K562 (cell line): ENCODE results near the gene PPIAL4G. TPM values are rescaled to one million over a fixed set of nuclear protein-coding genes. Genes with fewer than 3 reads are reported as not detected.
"Not testable (repeated sequence)": the region's sequence is repeated elsewhere in the genome, so short reads cannot be mapped to it uniquely, and the experiment has no call there.

ENCODE experiments used
- BCOR ChIP-seq: fragments of 450-650 bp; IDR thresholded peaks from 2 replicates; pipeline ENCODE4 v1.6.1; 2016
- POLR2B ChIP-seq: fragments of 450-650 bp; IDR thresholded peaks from 2 replicates; pipeline ENCODE4 v1.6.1; 2018; ENCODE audit warnings: low read depth; ENCODE audit not compliant: partially characterized antibody
- POU5F1 ChIP-seq: fragments of 150-350 bp; IDR thresholded peaks from 2 replicates; pipeline ENCODE4 v1.6.1; 2014; ENCODE audit warnings: borderline replicate concordance, low read length, low read depth, mild to moderate bottlenecking; ENCODE audit not compliant: partially characterized antibody
- PREB ChIP-seq: sonication (generic); formaldehyde crosslinking; IDR thresholded peaks from 2 replicates; pipeline ENCODE4 v1.8.1; 2023; ENCODE audit warnings: mild to moderate bottlenecking, missing genetic modification reagents
- RAD21 ChIP-seq, 2 experiments: fragments of 250-450 bp in 1 of 2; fragments of 450-650 bp in 1 of 2; sonication (Bioruptor Pico) in 1 of 2; formaldehyde crosslinking in 1 of 2; IDR thresholded peaks in 1 of 2; conservative IDR thresholded peaks in 1 of 2; 2 replicates each; pipeline versions ENCODE4 v1.4.0 to v1.8.0; 2020 to 2022; ENCODE audit warnings: mild to moderate bottlenecking in 2 of 2, moderate library complexity in 1 of 2
- REST ChIP-seq, 2 experiments: fragments of 450-650 bp; formaldehyde crosslinking in 1 of 2; IDR thresholded peaks; 2 replicates each; pipeline versions ENCODE4 v1.4.0 to v1.6.1; 2014 to 2020; ENCODE audit warnings: mild to moderate bottlenecking in 2 of 2, borderline replicate concordance in 1 of 2, low read depth in 1 of 2
- RNF219 ChIP-seq: fragments of 250-450 bp; sonication (Bioruptor Pico); IDR thresholded peaks from 2 replicates; pipeline ENCODE4 v1.5.0; 2022; ENCODE audit warnings: mild to moderate bottlenecking
- SREBF2 ChIP-seq: sonication (generic); formaldehyde crosslinking; IDR thresholded peaks from 2 replicates; pipeline ENCODE4 v1.4.0; 2020; ENCODE audit warnings: mild to moderate bottlenecking, missing genetic modification reagents
- THRB ChIP-seq: fragments of 450-650 bp; formaldehyde crosslinking; conservative IDR thresholded peaks from 2 replicates; pipeline ENCODE4 v1.4.0; 2022; ENCODE audit warnings: mild to moderate bottlenecking, missing genetic modification characterization
- ZNF146 ChIP-seq: IDR thresholded peaks from one replicate; pipeline ENCODE4 v1.6.1; 2018; ENCODE audit warnings: missing compliant biosample characterization; ENCODE audit not compliant: unreplicated experiment
- ZNF263 ChIP-seq: sonication (generic); formaldehyde crosslinking; IDR thresholded peaks from 2 replicates; pipeline ENCODE4 v1.8.0; 2022; ENCODE audit warnings: mild to moderate bottlenecking, missing genetic modification reagents, borderline replicate concordance
- ZSCAN32 ChIP-seq: fragments of 450-650 bp; formaldehyde crosslinking; IDR thresholded peaks from 2 replicates; pipeline ENCODE4 v1.4.0; 2020; ENCODE audit warnings: mild to moderate bottlenecking, moderate library complexity
- polyA plus RNA-seq, 8 experiments: library from polyadenylated mRNA; depleted of rRNA in 4 of 8; stranded (reverse) in 5 of 8; unstranded in 3 of 8; fragments of >200 nt; fragmentation: Nextera tagmentation in 2 of 8; fragmentation: Illumina TruSeq in 1 of 8; extraction: Ambion mirVana in 2 of 8; extraction: Trizol in 1 of 8; gene quantifications; 2 replicates each; pipeline versions ENCODE4 v1.2.1 to v1.2.3, GENCODE V29; 2011 to 2014; ENCODE audit warnings: inconsistent platforms in 1 of 8, missing spikeins in 1 of 8
- total RNA-seq, 7 experiments: library from RNA; depleted of rRNA in 6 of 7; stranded (reverse); fragments of >200 nt in 6 of 7; fragmentation: Illumina TruSeq in 2 of 7; extraction: Trizol in 2 of 7; gene quantifications; 2 replicates each; pipeline versions ENCODE4 v1.2.1 to v1.2.3, GENCODE V29; 2011 to 2021; ENCODE audit warnings: low replicate concordance in 1 of 7

Gene PPIAL4G
- total and polyA plus RNA-seq, 9 of the 15 experiments (the other 6 are each of a cell fraction or from before 2014, with no cell fraction given), result not detected

- TF ChIP-seq SREBF2 (CRISPR knock-in tag) (0 out of 2 replicates have a peak, but pooled peaks have one; percentile 90), ZSCAN32 (peak; percentile 99), POLR2B (peak; percentile 100), RAD21 (CRISPR knock-in tag; conservative IDR thresholded peaks at IDR 0.05 in 1 of 2, IDR thresholded peaks at IDR 0.05 in 1 of 2) (peak; percentile 36 to 65), POU5F1 (peak; percentile 57), ZNF263 (CRISPR knock-in tag) (peak; percentile 52; the same call in 1 of the 2 replicates), PREB (CRISPR knock-in tag) (peak; percentile 98), THRB (CRISPR knock-in tag) (peak; percentile 100), RNF219 (peak; percentile 97), REST (CRISPR knock-in tag; IDR thresholded peaks at IDR 0.05; ENCODE audit: low read depth) (peak; percentile 89; the same call in 1 of the 2 replicates), BCOR (peak; percentile 89), ZNF146 (CRISPR knock-in tag) (peak; percentile 11)
- TF ChIP-seq REST (IDR thresholded peaks at IDR 0.05; ENCODE audit: borderline replicate concordance), result not testable (repeated sequence)
Observed at GRCh38 chr1:148522561-148523204, 39.6 kb upstream of the PPIAL4G start (continued).
